Measurements from ENCODE around the gene ATP6V0E2.

- TF ChIP-seq CTCF (IDR thresholded peaks at IDR 0.05; ENCODE audit: low read length) = no peak
- no peak for TF ChIP-seq EZH2phosphoT487 (IDR thresholded peaks at IDR 0.05; ENCODE audit: low read length)
Measured at GRCh38 chr7:149871576-149871975, 2.2 kb upstream of the ATP6V0E2 start.

Data from MM.1S (cell line).